Measurements from ENCODE around the gene DTHD1. TPM values are rescaled to one million over a fixed set of nuclear protein-coding genes. Genes with fewer than 3 reads are reported as not detected.

DTHD1 gene
- under 1 TPM in 3 of 9 donors, not detected in 6; 0.08 to 0.61 (median 0.52) TPM for total RNA-seq
- polyA plus RNA-seq = under 1 TPM in 2 of 3 donors, not detected in 1; 0.03 to 0.04 TPM
- long read RNA-seq, donor 1 = 0 reads
- long read RNA-seq, donor 2 = 0 reads
- long read RNA-seq, donor 3 = 0 reads
- long read RNA-seq, donor 4 = 0 reads
- long read RNA-seq, donor 5 = 0 reads
- long read RNA-seq, donor 6 = 0 reads
- long read RNA-seq, donor 7 = 0 reads
- long read RNA-seq, donor 8 = 0 reads
- long read RNA-seq, donor 9 = 0 reads
- long read RNA-seq, donor 10 = 0 reads

GRCh38 chr4:36281384-36282106 is at the start of gene DTHD1:
Gene DTHD1 (plus strand): TSS chr4:36281616. CDS start chr4:36281759, 143 bp downstream.
- no peak within 1 kb of the TSS for H3K4me3 ChIP-seq
- intact Hi-C loops (cut with DNase I) = no loop called here
- H3K27me3 ChIP-seq = no peaks in the 10 kb centered on the region

GRCh38 chr4:36233567-36234266 is 47.7 kb upstream of the DTHD1 start:
- no peak for TF ChIP-seq POLR2A (IDR thresholded peaks at IDR 0.05)
- TF ChIP-seq CTCF (IDR thresholded peaks at IDR 0.05) = no peak

More at GRCh38 chr4:36281384-36282106, at the start of gene DTHD1:
- Histone ChIP-seq H3K4me1 (replicated peaks in 1 of 2) (no peaks in the 10 kb centered on the region), H3K9me3 (replicated peaks in 1 of 3) (no peaks in the 10 kb centered on the region), H3K36me3 (replicated peaks in 1 of 2) (no peaks in the 10 kb centered on the region), H3K27ac (no peak within 1 kb of the TSS)
- TF ChIP-seq CTCF (IDR thresholded peaks at IDR 0.05) = no peak
- TF ChIP-seq POLR2A (IDR thresholded peaks at IDR 0.05) = no peak
- WGBS, 4 donors = 77 to 83% (median 80%) methylated on average over 5 of the region's 5 CpGs
- no peak for DNase-seq

GRCh38 chr4:36235306-36235705 is 46.1 kb upstream of the DTHD1 start:
- 53 to 66% (median 54%) methylated on average over 3 of the region's 3 CpGs for WGBS, 4 donors
- DNase-seq = no peak

More at GRCh38 chr4:36233567-36234266, 47.7 kb upstream of the DTHD1 start:
- intact Hi-C loops (cut with DNase I) = no loop called here
- DNase-seq = no peak
- H3K27me3 ChIP-seq = no peaks in the 10 kb centered on the region
- no peak overlapping the region for H3K27ac ChIP-seq
- 76 to 89% (median 82%) methylated on average over 10 of the region's 10 CpGs for WGBS, 4 donors
- no peaks in the 10 kb centered on the region for H3K4me1 ChIP-seq (replicated peaks in 1 of 2)
- H3K9me3 ChIP-seq (replicated peaks in 1 of 3) = no peaks in the 10 kb centered on the region
- no peak overlapping the region for H3K4me3 ChIP-seq
- H3K36me3 ChIP-seq (replicated peaks in 1 of 2) = no peaks in the 10 kb centered on the region

More at GRCh38 chr4:36235306-36235705, 46.1 kb upstream of the DTHD1 start:
- Histone ChIP-seq H3K27me3 (no peaks in the 10 kb centered on the region), H3K4me3 (no peak overlapping the region), H3K9me3 (replicated peaks in 1 of 3) (no peaks in the 10 kb centered on the region), H3K27ac (no peak overlapping the region), H3K36me3 (replicated peaks in 1 of 2) (no peaks in the 10 kb centered on the region), H3K4me1 (replicated peaks in 1 of 2) (no peaks in the 10 kb centered on the region)
- intact Hi-C loops (cut with DNase I) = no loop called here
- TF ChIP-seq POLR2A (IDR thresholded peaks at IDR 0.05) (no peak), CTCF (IDR thresholded peaks at IDR 0.05) (no peak)
